COLO829 (cell line): ENCODE data around the gene GRIN2C.
"Not testable (repeated sequence)": the region's sequence is repeated elsewhere in the genome, so short reads cannot be mapped to it uniquely, and the experiment has no call there.

Experiments used
- DNase-seq: peaks from one replicate; pipeline ENCODE4 v3.0.0; 2012; ENCODE audit warnings: low spot score

GRIN2C gene

DNA sequence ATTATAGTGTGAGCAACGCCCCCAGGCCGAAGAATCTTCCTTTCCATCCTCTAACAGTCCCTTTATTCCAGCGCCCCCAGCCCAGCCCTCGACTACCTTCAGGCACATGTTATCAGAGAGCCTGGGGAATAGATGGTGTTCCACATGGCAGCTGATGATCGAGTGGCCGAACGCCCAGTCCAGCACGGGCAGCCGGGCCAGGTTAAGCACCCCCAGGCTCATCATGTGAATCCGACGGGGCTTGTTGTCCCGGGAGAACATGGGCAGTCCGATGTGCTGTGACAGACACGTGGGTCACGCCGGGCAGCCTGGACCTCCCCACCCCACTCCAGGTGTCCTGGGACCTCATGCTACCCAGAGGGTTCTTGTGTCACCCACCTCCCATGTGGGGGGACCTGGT, 19.6 kb upstream of the GRIN2C start:
- DNase-seq, result no peak

DNA sequence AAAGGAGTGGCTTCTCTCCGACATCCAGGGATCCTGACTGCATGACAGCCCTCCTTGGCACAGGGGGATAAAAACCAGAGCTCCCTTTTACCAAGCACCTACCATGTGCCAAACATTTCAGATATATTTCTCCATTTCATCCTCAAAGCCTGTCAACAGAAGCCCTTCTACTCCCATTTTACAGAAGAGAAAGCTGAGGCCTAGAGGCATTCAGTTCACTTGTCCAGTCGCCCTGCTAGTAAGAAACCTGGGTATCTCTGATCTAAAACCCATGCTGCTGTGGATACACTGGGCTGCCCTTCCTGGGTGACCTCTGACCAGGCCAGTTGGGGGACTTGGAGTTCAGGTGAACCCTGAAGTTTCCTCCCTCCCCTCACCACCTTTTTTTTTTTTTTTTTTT, 19.0 kb upstream of the GRIN2C start:
- no peak for DNase-seq

DNA sequence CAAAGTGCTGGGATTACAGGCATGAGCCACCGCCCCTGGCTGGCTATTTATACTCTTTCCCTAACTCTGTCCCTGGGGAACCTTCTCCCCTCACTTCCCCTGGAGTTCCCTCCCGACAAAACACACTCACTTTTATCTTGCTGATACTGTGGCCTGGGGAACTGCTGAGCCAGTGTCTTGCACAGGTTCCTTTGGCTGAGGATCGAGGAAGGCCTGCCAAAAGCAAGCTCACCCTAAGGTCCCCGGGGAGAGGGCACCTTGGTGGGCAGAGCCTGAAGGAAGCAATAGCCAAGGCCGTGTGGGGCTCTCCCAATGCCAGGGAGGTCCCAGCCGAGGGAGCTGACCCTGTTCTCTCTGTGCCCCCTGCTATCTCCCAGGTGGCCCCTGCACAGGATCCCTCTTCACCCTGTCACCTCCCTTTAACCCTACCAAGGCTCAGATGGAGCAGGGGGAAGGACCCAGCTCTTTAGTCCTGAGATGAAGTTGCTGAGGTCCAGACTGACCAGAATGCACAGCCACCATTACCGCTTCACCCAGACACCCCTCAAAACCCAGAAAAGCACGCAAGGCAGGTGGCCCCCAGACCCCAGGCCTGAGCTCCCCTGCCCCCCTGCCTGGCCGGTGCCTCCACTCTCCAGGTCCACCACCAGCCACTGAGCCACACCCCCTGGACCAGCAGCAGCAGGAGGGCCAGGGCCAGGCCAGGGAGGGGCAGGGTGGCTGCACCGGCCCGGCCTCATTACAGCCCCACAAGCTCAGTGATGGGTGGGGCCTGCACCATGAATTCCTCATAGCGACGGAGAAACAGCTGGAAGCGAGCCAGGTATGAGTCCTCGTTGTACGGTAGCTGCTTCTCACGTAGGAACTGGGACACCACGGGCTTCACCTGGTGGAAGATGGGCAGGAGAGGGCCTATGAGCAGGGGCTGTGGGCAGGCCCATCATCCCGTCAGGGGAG, 18.2 kb upstream of the GRIN2C start:
- no peak for DNase-seq

DNA sequence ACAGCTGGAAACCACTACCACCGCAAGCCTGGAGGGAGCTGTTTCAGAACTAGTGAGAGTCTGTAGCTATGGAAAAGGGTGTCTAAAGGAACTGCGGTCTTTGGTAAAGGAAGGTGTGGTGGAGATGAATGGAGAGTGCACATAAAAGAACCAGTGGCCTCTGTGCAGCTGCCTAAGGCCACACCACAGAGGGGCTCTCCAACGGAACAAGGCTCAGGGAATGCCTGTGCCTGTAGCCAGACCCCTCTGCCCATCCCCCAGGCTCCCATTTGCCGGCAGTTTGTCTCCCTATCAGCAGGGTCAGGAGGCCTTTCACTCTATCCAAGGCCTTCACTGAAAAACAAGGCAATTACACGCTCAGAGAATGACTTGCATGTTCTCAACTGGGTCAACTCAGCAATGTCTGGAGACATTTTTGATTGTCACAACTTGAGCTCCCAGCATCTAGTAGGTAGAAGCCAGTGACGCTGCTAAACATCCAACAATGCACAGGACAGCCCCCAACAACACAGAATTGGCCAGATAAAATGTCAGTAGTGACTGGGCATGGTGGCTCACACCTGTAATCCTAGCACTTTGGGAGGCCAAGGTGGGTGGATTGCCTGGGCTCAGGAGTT, 16.4 kb upstream of the GRIN2C start:
- DNase-seq, result no peak

DNA sequence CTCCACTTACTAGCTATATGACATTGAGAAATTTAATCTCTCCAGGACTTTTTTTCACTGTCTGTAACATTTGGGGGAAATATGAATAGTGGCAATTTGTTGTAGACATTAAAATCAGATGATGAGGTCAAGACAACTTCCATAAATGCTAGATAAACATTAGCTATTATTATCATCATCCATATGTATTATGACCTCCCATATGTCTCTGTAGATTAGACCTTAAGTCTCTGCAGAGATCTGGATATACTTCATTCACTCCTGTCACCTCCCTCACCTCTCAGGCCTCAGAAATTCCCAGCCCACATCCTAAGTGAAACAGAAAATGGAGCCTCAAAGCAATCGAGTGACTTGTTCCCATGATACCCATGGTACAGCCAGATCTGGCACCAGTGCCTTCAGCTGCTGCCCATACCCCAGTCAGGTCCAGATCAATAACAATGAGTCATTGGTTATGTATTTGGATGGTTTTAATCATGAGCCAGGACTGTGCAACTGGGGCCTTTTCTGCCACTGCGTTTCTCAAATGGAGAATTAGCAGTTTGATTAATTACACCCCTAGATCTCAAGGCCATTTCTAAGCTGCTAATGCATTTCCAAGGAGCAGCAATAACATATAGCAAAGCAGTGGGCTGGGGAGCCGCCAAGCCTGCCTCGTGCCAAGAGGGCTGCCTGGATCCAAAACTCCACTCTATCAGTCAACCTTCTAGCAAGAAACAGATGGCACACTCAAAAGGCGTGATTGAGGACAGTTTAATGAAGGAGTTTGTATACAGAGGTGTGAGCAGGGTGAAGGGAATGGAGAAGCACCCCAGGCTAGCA, 15.7 kb upstream of the GRIN2C start:
- DNase-seq, result no peak

DNA sequence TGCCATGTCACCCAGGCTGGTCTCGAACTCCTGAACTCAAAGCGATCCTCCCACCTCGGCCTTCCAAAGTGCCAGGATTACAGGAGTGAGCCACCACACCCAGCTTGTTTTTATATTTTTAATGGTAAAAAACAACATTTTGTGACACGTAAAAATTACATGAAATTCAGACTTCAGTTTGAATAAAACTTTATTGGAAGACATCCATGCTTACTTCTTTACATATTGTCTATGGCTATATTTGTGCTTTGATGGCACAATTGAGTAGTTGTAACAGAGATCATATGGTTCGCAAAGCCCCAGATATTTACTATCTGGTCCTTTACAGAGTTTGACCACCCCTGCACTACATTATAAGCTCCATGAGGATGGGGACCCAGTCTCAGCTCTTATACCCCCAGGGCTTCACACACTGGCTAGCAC, 14.9 kb upstream of the GRIN2C start:
- DNase-seq, result no peak

DNA sequence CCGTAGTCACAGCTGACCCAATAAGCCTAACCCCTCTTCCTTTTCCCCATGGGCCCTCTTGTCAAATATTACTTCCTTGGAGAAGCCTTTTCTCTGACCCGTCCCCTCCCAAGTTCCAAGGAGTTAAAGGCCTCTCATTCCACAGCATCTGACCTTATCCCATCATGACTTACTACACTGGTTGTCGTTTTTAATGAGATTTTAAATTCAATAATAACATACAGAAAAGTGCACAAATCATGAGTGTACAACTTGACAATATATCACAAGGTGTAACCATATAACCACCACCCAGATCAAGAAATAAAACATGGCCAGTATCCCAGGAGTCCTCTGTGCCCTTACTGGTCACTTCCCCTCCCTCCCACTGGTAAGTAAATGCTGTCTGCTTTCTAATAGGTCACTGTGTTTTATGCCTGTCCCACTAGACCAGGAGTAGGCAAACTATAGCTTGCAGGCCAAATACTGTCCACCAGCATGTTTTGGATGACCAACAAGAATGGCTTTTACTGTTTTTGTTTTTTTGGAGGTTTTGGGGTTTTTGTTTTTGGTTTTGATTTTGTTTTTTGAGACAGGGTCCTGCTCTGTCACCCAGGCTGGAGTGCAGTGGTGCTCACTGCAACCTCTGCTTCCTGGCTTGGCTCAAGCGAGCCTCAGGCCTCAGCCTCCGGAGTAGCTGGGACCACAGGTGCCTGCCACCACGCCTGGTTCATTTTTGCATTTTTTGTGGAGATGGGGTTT, 14.4 kb upstream of the GRIN2C start:
- DNase-seq, result peak; percentile 33

DNA sequence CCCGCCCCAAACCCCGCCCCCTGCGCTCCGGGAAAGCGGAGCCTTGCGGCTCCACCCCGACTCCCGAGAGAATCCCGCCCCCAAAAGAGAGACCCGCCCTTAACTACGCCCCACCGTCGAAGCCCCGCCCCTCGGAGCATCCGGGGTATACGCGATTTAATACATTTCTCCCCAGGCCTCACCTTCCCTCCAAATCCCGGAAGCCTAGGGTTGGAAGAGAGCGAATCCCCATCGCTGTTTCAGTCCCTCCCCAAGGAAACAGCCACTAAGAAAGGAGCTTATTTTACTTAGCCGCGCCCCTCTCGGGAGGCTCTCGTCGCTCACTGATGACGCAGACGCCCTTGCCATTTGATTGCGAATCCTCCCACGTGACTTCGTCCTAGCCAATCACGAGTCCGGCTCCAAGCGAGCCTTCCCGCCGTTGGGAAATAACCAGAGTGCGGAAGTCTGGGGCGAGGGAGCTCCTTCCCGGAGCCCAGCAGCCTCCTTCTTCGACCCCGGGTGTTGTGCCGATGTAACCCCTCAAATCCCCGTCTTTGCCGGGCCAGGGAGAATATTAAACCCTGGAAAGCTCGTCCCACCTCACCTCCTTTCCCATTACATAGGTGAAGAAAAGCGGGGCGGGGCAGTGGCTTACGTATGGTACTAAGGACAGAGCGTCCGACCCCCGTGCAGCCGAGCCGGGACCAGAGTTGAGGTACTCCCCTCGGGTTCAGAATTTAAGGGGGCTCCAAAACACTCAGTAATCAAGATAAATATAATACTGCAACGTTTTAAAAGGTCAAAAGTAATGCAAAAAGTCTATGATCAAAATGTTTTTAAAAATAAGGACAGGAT, 13.6 kb upstream of the GRIN2C start:
- peak; percentile 100 for DNase-seq

DNA sequence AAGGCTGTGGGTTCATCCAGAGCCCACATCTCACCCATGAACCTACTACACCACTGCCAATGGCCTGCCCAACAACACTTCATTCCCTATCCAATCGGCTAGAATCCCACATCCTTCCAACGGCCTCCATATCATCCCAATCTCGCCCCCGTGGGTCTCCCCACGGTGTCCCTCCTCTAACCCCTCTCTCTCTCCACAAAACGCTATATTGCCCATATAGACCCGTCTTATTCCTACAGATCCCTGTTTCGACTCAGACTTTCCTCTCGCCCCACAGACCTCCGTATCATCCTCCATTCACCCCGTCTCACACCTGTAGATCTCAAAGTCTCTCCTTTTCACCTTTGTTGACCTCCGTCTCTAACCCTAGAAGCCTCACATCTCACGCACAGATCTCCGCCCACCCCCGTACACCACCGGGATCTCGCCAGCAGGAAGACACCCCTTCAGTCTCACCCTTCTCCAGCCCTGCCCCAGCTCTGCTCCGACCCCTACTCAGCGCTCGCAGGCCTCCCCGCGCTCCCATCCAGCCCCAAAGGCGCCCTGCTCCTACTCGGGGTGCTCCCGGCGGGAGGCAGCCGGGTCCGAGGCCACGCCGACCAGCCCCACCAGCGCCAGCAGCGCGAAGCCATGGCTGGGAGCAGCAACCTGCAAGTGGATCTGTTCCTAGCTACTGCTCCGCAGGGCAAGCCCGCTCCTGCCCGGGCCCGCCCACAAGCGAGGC, 12.8 kb upstream of the GRIN2C start, which contains the start of gene FDXR:
Gene FDXR, minus strand, starts transcription at position 682 of the 724 bp plus-strand sequence. Its CDS starts 50 bp downstream, at position 632.
- DNase-seq, result peak; percentile 15

DNA sequence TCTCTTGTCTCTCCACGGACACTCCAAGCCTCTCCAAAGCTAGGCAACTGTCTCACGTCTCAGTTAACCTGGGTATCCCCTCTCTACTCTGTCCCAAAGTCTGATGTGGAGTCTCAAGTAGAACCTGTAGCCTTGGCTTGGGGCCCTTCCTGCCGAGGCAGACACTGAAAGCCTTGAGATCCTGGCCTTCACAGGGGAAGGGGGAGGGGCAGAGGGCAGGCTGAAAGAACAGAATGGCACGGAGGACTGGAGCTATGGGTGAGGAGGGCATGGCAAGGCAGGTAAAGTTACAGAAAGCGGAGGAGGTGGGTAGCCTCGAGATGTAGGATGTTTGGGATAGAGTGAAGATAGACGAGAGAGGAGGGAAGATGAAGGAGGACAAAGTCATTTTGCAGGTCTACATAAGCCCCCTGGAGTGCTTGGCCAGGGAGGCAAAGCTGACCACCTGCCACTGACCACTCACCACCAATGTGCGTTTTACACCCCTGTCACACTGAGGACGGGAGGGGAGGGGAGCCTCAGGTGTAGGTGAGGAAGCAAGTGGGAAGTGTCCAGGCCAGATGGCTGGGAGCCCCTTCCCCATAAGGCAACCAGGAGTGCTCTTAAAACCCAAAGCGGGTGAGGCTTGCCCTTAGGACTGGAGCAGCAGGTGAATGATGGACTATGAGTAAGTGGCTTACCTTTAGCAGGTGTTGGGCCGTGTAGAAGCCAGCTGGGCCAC, 11.8 kb upstream of the GRIN2C start:
- DNase-seq, result no peak

DNA sequence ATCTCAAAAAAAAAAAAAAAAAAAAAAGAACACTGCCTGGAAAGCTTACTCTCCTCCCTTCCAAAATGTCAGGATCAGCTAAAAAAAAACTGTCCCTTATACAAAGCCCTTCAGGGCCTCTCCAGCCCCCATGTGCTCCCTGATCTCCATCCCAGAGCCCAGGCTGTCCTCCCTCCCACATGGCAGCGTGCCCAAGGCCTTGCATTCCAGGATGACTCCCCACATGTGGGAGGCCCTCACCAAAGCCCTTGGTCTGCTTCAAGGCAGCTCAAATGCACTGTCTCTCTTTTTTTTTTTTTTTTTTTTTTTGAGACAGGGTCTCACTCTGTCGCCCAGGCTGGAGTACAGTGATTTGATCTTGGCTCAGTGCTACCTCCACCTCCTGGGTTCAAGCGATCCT, 10.8 kb upstream of the GRIN2C start:
- DNase-seq, result no peak

DNA sequence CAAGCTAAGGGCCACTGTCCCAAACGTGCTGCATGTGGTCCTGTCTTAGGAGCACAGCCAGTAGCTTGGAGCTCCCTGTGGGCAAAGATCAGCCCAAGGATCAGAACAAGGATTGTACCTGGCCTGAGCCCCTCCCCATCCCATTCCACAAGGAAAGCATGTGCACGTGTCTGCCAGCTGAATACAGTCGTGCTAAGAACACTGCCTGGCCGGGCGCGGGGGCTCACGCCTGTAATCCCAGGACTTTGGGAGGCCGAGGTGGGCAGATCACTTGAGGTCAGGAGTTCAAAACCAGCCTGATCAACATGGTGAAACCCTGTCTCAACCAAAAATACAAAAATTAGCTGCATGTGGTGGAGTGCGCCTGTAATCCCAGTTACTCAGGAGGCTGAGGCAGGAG, 10.3 kb upstream of the GRIN2C start:
- not testable (repeated sequence) for DNase-seq

DNA sequence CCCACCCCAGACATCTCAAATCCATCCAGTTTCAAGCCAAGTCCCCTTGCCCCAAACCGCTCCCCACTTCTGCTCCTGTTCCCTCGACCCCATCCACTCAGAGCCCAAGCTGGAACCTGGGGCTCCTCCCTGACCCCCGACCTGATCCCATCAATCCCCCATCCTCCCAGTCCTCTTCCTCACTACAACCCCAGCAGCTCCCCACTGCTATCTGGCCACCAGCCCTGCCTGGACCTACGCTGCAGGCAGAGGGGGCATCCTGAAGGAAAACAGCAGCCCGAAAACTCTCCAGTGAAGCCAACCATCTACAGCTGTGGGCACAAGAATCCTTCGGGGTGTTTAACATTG, 9.2 kb upstream of the GRIN2C start:
- DNase-seq, result no peak

DNA sequence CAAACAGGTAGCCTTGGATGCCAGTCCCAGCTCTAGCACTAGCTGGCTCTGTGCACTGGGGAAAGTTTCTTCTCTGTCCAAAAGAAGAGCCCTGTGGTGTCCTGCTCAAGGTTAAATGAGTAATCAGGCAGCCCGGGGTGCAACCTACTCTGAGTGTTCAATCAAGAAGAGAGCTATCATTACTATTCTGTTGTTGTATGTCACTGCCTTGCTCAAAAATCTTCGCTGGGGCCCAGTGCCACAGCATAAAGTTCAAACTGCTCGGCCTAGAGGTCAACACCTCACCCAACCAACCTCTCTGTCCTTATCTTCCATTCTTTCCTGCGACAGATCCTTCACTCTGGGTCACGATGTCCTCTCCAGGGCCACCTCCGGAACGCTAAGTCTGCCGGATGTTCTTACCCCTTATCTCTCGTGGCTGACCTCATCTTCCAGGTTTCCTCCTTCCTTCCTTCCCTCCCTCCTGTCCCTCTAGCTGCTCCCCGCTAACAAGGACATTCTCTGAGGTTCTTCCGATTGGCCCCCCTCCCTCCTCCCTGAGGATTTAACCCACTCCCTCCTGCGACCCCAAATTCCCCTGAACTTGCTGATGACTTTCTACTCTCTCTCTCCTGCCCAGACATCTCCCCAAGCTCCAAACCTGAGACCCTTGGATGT, 8.7 kb upstream of the GRIN2C start:
- DNase-seq, result no peak

DNA sequence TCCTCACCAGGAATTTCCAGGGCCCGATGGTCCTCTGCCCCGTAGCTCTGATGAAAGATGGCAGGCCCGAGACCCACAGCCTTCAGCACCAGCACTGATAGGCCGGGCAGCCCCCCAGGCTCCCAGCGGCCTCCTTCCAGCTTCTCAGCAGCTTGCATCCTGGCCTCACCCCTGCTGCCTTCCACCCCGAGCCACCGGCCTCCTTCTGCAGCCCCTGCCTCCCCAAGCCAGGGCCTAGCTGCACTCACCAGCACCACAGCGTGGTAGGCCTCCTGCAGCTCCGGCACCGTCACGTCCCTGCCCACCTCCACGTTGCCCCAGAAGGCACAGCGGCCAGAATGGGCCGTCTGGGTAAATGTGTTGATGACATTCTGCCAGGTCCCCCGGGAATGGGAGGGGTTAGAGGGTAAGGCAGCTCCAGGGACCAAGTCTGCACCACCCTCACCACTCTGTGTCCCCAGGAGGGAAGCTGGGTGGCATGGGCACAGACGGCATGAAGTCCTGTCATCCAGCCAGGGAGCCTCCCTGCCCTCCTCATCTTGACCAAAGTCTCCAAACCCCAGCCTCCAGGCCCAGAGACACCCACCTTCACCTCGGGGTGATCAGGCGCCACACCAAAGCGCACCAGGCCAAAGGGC, 6.6 kb upstream of the GRIN2C start:
- DNase-seq, result no peak

DNA sequence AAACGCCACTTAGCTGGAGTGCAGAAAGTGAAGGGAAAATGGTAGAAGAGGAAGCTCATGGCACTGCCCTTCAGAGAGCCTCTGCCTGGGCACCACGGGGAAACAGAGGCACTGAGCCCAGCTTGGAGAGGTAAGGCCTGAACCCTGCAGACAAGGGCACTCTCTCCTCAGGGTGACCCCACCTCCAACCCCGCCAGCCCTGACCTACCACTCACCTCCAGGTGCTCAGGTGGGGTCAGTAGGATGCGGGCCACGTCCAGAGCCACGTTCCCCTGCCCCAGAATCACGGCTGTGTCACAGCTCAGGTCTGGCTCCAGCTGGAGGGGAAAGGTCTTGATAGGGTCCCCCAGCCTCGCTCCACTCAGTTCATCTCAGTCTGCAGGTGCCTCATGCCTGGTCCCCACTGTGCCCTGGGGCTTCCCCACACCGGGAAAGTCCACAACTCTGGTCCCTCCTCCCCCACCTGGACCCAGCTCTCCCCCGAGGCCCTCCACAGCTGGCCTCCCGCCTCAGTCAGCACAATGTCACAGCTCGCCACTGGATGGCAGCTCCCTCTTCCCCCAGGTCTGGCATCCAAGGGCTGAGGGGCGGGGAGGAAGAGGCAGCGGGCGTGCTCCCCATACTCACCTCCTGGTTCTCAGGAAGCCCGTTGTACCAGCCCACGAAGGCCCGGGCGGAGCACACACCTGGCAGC, 6.0 kb upstream of the GRIN2C start:
- no peak for DNase-seq

DNA sequence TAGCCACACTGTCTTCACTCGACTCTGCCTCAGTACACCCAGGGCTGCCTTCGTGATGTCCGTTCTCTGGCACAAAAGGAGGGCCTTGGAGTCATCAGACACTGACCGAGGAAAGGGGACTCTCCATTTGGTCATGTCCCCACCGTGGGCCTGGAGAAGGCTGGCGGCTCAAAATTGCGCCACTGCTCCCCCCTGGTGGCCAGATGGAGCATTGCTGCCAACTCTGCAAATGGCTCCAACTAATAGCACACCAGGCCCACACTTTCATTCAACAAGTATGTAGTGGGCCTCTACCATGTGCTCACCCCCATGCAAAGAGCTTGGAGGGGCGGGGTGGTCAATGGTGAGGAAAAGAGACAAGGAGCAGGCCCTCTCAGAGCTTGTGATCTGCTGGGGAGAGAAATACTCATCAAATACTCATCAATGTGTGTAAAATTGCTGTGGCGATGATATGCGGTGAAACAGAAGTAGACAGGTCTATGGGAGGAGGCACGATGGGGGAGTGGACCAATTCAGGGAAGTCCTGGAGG, 5.2 kb upstream of the GRIN2C start:
- DNase-seq, result peak; percentile 78
